NCI-H2081 treated with DMSO at 0.1 percent for 48 hours (cell line): ENCODE results near the gene TMEM164.

Experiments used
- DNase-seq: peaks from one replicate; lab custom pipeline; 2025; lab: John Stamatoyannopoulos, UW

TMEM164 gene

GRCh38 chrX:110167952-110168451, 165.1 kb downstream of the TMEM164 start:
- DNase-seq = no peak

- DNase-seq = no peak
Observed at GRCh38 chrX:110168585-110168984, 165.7 kb downstream of the TMEM164 start.

DNA sequence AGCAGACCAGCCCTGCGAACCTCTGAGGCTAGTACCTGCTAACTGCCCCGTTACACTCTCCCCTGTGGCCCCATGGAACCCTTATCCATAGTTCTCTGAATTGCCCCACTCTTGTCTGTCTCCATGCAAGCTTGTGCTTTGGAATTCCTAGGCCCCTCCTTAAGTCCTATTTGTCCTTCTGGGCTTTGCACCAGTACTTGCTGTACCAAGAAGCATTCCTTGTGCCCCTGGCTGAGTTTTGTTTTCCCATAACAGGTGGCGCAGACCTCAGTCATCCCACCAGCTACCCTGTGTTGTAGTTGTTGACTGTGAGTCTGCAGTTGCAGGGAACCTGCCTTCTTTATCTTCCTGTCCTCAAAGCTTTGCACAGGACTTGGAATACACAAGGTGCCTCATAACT, 167.1 kb downstream of the TMEM164 start:
- DNase-seq = no peak

DNA sequence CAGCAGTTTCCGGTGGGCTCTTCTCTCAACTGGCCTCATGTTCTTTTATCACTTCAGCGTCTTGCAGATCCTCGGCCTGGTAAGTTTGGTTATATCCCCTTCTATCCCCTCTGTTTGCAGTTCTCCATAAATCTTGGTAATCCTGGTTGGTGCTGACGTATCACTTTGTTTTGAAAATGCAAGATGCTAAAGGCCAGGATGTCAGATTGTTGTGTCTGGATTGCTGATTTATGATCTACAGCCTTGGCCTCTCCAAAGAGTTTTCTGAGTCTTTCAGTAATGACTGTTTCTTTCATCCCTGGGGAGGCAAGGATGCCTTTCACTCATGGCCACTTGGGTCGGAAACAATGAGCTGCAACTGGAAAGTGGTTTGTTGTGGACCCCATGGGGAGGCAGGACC, 168.5 kb downstream of the TMEM164 start:
- no peak for DNase-seq

GRCh38 chrX:110172215-110172614, 169.3 kb downstream of the TMEM164 start:
- DNase-seq = no peak

DNA sequence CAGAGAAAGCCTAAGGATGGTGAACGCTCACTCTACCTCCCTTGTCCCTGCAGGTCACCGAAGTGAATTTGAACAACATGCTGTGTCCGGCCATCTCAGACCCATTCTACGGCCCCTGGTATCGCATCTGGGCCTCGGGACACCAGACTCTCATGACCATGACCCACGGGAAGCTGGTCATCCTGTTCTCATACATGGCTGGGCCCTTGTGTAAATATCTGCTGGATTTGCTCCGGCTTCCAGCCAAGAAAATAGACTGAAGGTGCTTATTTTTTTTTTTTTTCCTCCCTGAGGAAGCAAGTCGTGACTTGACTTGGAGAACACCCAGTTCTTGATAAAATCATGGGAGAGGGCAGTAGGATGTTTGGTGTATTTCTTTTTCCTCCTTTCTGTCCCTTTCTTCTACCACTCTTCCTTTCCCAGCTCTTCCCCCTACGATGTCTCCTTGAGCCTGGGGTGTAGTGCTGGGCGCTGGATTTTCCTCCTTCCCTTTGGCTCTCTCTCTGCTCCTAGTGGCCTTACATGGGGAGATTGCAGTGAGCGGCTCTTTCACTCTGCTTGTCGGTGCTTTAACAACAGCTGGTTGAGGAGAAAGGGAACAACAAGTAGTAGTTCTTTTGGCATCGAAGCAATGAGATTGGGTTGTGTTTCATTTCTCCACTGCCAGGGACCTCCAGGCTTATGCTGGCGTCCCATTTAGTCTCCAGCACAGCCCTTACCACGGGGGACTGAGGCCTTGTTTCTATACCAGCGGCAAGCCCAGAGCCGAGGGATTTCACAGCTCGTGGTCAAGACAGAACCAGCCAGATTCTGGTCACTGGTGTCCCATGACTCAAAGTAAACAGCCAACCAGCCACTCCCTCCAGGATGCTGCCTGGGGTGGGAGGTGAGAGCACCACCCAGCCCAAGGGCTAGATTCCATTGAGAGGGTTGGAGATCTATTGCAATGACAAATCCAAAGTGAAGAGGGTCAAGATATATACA, 170.6 kb downstream of the TMEM164 start:
- DNase-seq = no peak

DNA sequence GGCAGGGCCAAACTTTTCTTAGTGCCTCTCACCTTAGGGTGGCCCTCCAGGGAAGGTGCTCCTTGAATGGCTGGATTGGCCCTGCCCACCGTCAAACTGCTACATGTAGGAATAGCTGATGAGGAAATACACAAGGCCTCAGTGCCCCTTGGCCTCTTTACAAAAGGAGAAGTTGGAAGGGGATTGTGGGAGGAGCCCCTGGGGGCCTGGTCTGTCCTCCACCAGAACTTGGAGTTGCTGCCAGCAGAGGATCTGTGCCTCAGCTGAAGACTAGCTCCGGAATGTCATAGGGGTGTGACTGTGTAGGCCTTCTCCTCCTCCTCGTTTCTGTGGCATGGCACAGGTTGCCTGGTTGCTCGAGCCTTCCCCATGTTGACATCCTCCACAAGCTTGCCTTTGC, 172.2 kb downstream of the TMEM164 start:
- no peak for DNase-seq

- no peak for DNase-seq
Observed at GRCh38 chrX:110175696-110176095, 172.8 kb downstream of the TMEM164 start.

DNA sequence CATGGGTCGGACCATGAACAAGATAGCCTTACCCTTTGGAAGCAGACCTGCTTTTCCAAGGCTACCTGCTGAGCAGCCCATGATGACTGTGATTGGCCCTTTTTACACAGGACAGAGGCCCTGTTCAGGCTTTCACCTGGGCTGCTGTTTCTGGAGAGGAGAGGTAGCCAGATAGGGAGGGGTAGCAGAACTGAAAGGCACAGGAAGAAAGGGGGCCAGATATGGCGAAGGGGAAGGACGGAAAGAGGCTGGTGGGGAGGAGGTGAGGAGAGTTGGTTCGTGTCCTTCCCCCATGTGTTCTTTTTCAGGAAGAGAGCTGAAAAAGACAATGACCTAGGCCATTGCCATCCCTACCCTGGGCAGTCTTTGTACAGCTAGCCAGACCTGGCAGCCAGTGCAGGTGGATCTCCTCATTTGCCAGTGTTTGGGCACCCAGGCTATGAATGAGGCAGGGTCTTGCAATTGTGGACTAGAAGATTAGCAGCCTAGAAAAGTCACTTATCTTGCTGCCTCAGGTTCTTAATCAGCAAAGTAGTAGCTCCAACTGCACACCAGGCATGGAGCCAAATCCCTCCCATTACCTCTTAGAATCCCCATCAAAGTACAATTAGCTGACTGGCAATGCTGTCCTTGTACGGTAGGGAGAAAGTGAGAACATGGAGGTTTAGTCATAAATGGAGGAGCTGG, 175.4 kb downstream of the TMEM164 start:
- no peak for DNase-seq

- no peak for DNase-seq
Observed at GRCh38 chrX:110180176-110180927, 177.4 kb downstream of the TMEM164 start.

DNA sequence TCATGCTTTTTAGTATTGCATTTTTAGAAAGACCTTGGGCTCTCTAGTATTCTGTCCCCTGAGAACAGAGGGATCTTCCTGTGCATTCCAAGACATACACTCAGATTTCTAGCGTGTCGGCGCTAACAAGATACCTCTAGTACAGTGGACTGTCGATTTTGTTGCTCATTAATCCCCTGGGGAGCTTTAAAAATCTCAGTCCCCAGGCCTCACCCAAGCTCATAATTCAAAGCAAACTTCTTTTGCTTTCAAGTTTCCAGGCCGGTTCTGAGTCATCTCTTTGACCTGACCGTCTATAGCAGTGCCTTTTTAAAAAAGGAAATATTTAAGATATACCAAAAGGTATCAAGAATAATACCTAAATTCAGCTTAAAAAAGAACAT, 178.0 kb downstream of the TMEM164 start:
- DNase-seq = no peak

DNA sequence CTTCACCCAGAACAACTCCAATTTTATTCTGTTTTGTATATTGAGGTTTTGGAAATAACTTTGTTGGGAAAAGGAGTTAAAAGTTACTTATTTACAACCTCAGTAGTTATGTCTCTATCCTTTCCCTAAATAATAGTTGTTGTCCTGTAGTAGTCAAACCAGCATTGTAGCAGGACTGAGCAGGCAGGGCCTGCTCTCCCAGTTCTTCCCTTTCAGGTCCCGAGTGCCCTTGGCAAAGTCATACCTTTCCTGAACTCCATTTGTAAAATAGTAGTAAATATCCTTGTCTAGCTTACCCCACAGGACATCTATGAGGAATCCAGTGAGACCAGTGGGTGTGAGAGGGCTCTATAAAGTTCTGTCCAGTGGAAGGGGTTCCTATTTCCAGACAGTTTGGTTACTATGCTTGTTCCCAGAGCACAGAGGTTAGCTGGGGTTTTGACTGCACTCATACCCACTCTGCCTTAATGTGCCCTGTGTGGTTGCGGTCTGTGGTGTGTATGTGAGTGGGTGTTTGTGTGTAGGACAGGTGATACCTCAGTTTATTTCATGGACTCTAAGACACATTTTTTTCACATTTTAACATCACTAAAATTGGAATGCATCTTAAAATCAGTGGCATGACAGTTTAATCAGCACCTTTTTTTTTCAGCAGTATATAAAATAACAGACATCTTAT, 178.7 kb downstream of the TMEM164 start:
- no peak for DNase-seq

DNA sequence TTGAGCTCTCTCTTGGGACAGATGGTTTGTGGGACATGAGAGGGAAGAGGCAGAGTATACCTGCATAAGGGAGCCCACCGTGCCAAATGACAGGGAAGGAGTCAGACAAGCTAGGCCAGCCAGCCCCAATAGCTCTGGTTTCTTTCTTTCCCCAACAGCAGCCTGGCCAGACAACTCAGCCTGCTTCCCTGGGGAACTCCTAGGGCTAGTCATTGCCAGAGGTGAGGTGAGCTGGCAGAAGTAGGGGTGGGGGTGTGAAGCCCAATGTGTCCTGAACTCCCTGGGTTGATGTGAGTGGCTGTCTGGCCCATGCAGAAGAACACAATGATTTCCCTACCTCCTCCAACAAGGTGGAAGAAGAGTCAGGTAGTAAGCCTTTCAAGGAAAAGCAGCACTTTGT, 179.4 kb downstream of the TMEM164 start:
- no peak for DNase-seq

- no peak for DNase-seq
Observed at GRCh38 chrX:110182865-110183264, 180.0 kb downstream of the TMEM164 start.

DNA sequence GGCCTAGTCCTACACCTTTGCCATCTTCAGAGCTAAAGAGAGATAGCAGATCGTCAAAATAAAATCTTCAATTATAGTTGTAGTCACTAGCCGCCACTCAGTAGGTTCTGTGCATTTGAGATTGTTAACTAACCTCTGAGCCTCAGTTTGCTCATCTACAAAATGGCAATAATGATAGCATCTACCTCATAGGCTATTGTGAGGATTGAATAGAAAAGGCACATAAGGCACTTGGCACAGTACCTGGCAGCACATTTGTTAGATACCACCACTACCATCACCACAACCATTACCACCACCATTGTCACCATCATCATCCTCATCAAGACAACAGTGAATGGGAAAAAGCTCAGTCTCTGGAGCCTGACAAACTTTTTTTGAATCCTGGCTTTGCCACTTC, 180.4 kb downstream of the TMEM164 start:
- no peak for DNase-seq

DNA sequence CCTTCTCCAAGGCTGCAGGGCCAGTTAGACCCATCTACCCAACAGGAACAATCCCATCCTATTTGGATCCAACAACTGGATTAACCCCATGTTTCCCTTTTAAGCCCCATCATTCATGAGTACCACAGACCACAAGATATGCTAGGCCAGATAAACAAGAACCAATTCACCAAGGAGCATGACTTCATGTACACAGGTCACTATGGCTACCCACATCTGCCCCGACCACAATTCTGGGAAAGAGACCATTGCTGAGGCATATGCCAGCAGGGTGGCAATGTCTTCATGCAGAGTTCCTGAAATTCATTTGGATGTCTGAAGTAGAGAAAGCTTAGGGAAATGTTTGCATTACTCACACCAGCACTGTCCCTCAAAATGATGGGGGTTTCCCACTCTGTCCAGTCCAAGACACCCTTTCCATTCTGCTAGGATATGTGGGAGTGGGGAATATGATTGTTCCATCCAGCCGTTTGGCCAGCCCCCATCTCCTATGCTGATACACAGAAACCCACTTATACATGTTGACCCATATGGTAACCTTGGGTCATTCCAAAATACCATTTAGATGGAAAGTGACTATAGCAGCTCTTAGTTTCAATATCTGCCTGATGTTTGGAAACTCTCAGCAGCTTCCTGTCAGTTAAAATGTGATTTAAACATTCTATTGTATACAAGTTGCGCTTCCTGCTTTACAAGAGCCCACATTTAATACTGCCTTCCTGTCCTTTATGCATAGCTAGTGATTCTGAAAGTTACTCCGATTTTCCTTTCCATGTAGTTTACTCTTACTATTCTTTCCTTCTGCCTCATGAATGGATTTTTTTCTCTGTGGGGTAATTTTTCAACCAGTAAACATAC, 186.0 kb downstream of the TMEM164 start:
- DNase-seq = no peak

GRCh38 chrX:110192516-110192915, 189.6 kb downstream of the TMEM164 start:
- no peak for DNase-seq

GRCh38 chrX:110194977-110195376, 192.1 kb downstream of the TMEM164 start:
- DNase-seq = no peak

DNA sequence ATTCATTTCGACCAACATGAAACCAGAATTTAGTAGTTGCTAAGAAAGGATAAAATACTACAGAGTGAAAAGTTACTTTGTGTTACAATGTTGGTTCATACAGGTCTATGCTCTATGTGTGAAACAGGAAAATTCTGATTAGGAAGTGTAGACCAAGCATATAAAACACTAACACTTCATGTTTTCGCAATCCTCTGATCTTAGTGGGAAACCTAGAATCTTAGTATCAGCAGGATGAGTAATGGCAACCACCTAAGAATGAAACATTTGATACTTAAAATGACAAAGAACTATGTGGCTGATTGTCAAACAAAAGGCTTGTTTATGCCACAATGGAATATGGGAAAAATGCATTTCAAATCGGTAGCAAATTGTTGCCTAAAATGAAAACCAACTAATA, 198.9 kb downstream of the TMEM164 start:
- DNase-seq = no peak

DNA sequence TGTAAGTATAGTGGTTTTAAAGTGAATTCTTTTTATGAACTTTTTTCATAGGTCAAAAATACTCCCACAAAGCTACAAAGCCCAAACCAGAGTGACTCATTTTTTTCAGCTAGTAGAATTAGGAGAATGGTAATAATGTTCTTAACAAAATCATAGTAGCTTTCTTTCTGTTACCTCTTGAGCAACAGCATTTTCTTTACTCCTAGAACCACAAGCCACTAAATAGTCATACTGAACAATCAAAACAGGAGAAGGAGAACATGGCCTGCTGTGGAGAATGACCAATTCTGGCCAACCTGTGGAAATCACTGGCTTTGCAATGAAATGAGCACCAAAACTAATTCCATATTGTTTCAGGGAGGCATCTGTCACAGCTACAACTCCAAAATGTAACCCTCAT, 202.1 kb downstream of the TMEM164 start:
- DNase-seq = no peak

DNA sequence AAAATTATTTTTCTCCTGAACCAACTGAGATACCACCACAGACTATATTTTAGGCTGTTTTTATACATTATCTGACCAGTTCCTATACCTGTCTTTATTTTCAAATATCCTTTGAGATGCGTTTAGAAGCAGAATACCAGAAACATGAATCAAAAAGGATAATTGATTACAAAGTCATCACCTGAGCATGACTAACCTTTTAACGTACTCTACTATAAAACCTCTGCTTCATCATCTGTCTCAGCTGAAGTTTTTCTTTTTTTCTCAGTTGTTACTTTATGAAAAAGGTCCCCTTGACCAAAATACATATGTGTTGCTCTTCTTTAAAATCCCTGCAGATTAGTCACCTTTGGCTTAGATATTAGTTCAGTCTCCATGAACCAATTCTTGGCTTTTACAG, 205.2 kb downstream of the TMEM164 start:
- no peak for DNase-seq
